DOHH2 (cell line): ENCODE data around the gene ZBTB46.

Source experiments
- H3F3A ChIP-seq: fragments of 200-600 bp; sonication (generic), shearing (Covaris generic); 2 replicates; pipeline ENCODE4 v1.6.0; 2016; ENCODE audit warnings: antibody characterized with exemption, mild to moderate bottlenecking; ENCODE audit not compliant: control insufficient read depth, insufficient read depth
- H3K27ac ChIP-seq: fragments of 200-600 bp; sonication (generic); 2 replicates; pipeline ENCODE4 v1.5.1; 2014; ENCODE audit warnings: low read depth, mild to moderate bottlenecking, low read length, moderate library complexity
- H3K27me3 ChIP-seq: fragments of 200-600 bp; sonication (generic); 2 replicates; pipeline ENCODE4 v1.6.1; 2014; ENCODE audit warnings: mild to moderate bottlenecking, low read length, mixed read lengths; ENCODE audit not compliant: control insufficient read depth
- H3K36me3 ChIP-seq: fragments of 200-600 bp; sonication (generic); 2 replicates; pipeline ENCODE4 v1.6.1; 2014; ENCODE audit warnings: mild to moderate bottlenecking, low read length, moderate library complexity, mixed read lengths; ENCODE audit not compliant: control insufficient read depth
- H3K4me1 ChIP-seq: fragments of 200-600 bp; sonication (generic); 2 replicates; pipeline ENCODE4 v1.6.1; 2014; ENCODE audit warnings: mild to moderate bottlenecking, low read length, mixed read lengths; ENCODE audit not compliant: control insufficient read depth
- H3K4me2 ChIP-seq: fragments of 200-600 bp; sonication (generic); 2 replicates; pipeline ENCODE4 v1.6.0; 2014; ENCODE audit warnings: mild to moderate bottlenecking, low read length, moderate library complexity
- H3K4me3 ChIP-seq: fragments of 200-600 bp; sonication (generic); 2 replicates; pipeline ENCODE4 v1.5.1; 2014; ENCODE audit warnings: mild to moderate bottlenecking, low read length, mixed read lengths
- H3K79me2 ChIP-seq: fragments of 200-600 bp; sonication (generic); 2 replicates; pipeline ENCODE4 v1.6.1; 2014; ENCODE audit warnings: mild to moderate bottlenecking, low read length, mixed read lengths; ENCODE audit not compliant: control insufficient read depth
- H3K9me2 ChIP-seq: fragments of 200-600 bp; sonication (generic); replicated peaks from 2 replicates; pipeline ENCODE4 v1.6.1; 2014; ENCODE audit warnings: mild to moderate bottlenecking, low read length, mixed read lengths; ENCODE audit not compliant: control insufficient read depth
- H3K9me3 ChIP-seq: fragments of 200-600 bp; sonication (generic); 2 replicates; pipeline ENCODE4 v1.6.1; 2014; ENCODE audit warnings: antibody characterized with exemption, low read length, mixed read lengths; ENCODE audit not compliant: control insufficient read depth, insufficient read depth
- H4K20me1 ChIP-seq: fragments of 200-600 bp; sonication (generic); 2 replicates; pipeline ENCODE4 v1.6.0; 2014; ENCODE audit warnings: low read depth, mild to moderate bottlenecking, antibody characterized with exemption, low read length, moderate library complexity; ENCODE audit not compliant: control insufficient read depth, insufficient read depth
- CTCF ChIP-seq: fragments of 200-600 bp; sonication (generic); IDR thresholded peaks from one replicate; pipeline ENCODE4 v1.5.1; 2014; ENCODE audit warnings: antibody characterized with exemption, mild to moderate bottlenecking, low read depth, low read length; ENCODE audit not compliant: poor library complexity, severe bottlenecking
- EZH2phosphoT487 ChIP-seq: fragments of 200-600 bp; sonication (generic); IDR thresholded peaks from 2 replicates; pipeline ENCODE4 v1.6.1; 2017; ENCODE audit warnings: borderline replicate concordance, mild to moderate bottlenecking, antibody characterized with exemption, low read length, moderate library complexity, mixed read lengths

The ZBTB46 gene

GRCh38 chr20:63745961-63746731 lies 84.9 kb downstream of the ZBTB46 start:
- no peak for TF ChIP-seq EZH2phosphoT487
- no peak for TF ChIP-seq CTCF
- H3K9me2 ChIP-seq = no peaks in the 10 kb centered on the region
- no peaks in the 10 kb centered on the region for H4K20me1 ChIP-seq
- H3K27me3 ChIP-seq = no peaks in the 10 kb centered on the region
- 0 out of 2 replicates have a peak, but pooled peaks cover 4% of the 10 kb centered on the region for H3F3A ChIP-seq
- H3K79me2 ChIP-seq = no peaks in the 10 kb centered on the region
- H3K4me2 ChIP-seq = no peak overlapping the region
- peaks cover 11% of the 10 kb centered on the region for H3K4me1 ChIP-seq
- no peaks in the 10 kb centered on the region for H3K36me3 ChIP-seq
- no peak overlapping the region for H3K27ac ChIP-seq
- H3K4me3 ChIP-seq = no peak overlapping the region
- H3K9me3 ChIP-seq = no peaks in the 10 kb centered on the region

GRCh38 chr20:63745424-63745805 lies 85.6 kb downstream of the ZBTB46 start:
- no peaks in the 10 kb centered on the region for H3K9me2 ChIP-seq
- no peak overlapping the region for H3K4me3 ChIP-seq
- H3K79me2 ChIP-seq = no peaks in the 10 kb centered on the region
- H4K20me1 ChIP-seq = no peaks in the 10 kb centered on the region
- no peaks in the 10 kb centered on the region for H3K27me3 ChIP-seq
- H3K9me3 ChIP-seq = no peaks in the 10 kb centered on the region
- H3K4me1 ChIP-seq = peaks cover 12% of the 10 kb centered on the region
- TF ChIP-seq EZH2phosphoT487 (no peak), CTCF (no peak)
- 0 out of 2 replicates have a peak, but pooled peaks cover 4% of the 10 kb centered on the region for H3F3A ChIP-seq
- no peak overlapping the region for H3K4me2 ChIP-seq
- H3K27ac ChIP-seq = no peak overlapping the region
- H3K36me3 ChIP-seq = no peaks in the 10 kb centered on the region

DNA sequence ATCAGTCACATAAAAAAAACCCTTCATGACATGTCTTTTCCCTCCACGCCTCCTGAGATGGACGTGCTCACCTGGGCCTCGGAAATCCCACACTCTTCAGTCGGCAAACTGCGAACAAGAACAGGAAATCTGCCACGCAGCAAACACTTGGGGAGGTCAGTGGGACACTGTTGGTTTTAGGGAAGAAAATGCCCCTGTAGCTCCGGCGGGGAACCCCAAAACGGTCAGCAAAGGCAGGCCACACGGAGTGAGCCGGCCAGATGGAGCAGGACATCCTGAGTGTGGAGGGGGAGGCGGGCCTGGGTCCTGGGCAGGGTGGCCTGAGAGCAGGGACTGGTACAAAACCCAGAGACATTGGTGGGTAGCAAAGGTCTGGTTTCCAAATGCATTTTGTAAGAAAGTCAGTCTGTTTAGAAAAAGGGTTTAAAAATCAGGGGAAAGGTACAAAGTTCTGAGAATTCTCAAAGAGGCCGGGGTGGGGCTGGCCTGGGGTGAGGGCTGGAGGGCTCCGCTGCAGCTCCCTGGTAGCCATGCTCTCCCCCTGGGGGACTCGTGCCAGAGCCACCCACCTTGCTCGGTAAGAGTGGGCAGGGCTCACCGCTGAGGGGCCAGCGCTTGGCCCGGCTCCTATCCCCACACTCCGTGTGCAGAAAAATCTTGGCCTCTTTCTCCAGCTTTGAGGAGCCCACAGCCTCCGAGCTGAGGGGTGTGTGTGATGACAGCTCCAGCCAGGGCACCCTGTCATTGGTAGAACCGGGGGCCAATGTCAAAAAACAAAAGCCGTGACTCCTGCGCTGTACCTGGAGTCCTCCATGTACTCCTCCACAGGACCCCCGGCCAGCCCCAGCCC lies 86.3 kb downstream of the ZBTB46 start:
- H3K9me3 ChIP-seq = no peaks in the 10 kb centered on the region
- no peaks in the 10 kb centered on the region for H3K27me3 ChIP-seq
- H3K79me2 ChIP-seq = no peaks in the 10 kb centered on the region
- H3F3A ChIP-seq = 0 out of 2 replicates have a peak, but pooled peaks cover 4% of the 10 kb centered on the region
- H3K9me2 ChIP-seq = no peaks in the 10 kb centered on the region
- H3K4me1 ChIP-seq = peaks cover 14% of the 10 kb centered on the region
- TF ChIP-seq CTCF (no peak), EZH2phosphoT487 (no peak)
- H3K4me3 ChIP-seq = no peak overlapping the region
- no peak overlapping the region for H3K27ac ChIP-seq
- no peaks in the 10 kb centered on the region for H3K36me3 ChIP-seq
- H4K20me1 ChIP-seq = no peaks in the 10 kb centered on the region
- no peak overlapping the region for H3K4me2 ChIP-seq
